ENCODE measurements around the gene CDCA3. TPM values are rescaled to one million over a fixed set of nuclear protein-coding genes. Genes with fewer than 3 reads are reported as not detected.

Gene CDCA3
- total RNA-seq, 4 donors from 2014 or later, result 4.8 to 8.9 (median 5.9) TPM

GRCh38 chr12:6820166-6820565 lies 30.9 kb downstream of the CDCA3 start:
- no peak overlapping the region for H3K27ac ChIP-seq
- no peaks in the 10 kb centered on the region for H3K9me3 ChIP-seq
- no peaks in the 10 kb centered on the region for H3K36me3 ChIP-seq
- 65% methylated on average over 4 of the region's 5 CpGs for WGBS
- peaks cover 32% of the 10 kb centered on the region for H3K27me3 ChIP-seq
- TF ChIP-seq EP300 (IDR thresholded peaks at IDR 0.05) (no peak), CTCF (IDR thresholded peaks at IDR 0.05) (no peak), POLR2A (IDR thresholded peaks at IDR 0.05) (no peak), POLR2AphosphoS5 (IDR thresholded peaks at IDR 0.05) (no peak)
- H3K4me1 ChIP-seq, result peaks cover 18% of the 10 kb centered on the region
- H3K4me3 ChIP-seq, result no peak overlapping the region
- no peak for DNase-seq (ENCODE audit: low spot score in 2 of 2)

GRCh38 chr12:6819106-6820030 lies 31.7 kb downstream of the CDCA3 start:
- H3K27me3 ChIP-seq, result peaks cover 29% of the 10 kb centered on the region
- TF ChIP-seq POLR2AphosphoS5 (IDR thresholded peaks at IDR 0.05) (no peak), EP300 (IDR thresholded peaks at IDR 0.05) (no peak), POLR2A (IDR thresholded peaks at IDR 0.05) (no peak), CTCF (IDR thresholded peaks at IDR 0.05) (no peak)
- peaks cover 15% of the 10 kb centered on the region for H3K4me1 ChIP-seq

GRCh38 chr12:6818645-6819044 lies 32.4 kb downstream of the CDCA3 start:
- H3K4me1 ChIP-seq, result peaks cover 15% of the 10 kb centered on the region
- H3K27ac ChIP-seq, result no peak overlapping the region
- TF ChIP-seq POLR2AphosphoS5 (IDR thresholded peaks at IDR 0.05) (no peak), CTCF (IDR thresholded peaks at IDR 0.05) (no peak), EP300 (IDR thresholded peaks at IDR 0.05) (no peak), POLR2A (IDR thresholded peaks at IDR 0.05) (no peak)
- H3K9me3 ChIP-seq, result no peaks in the 10 kb centered on the region
- no peak overlapping the region for H3K4me3 ChIP-seq
- 87% methylated on average over 5 of the region's 5 CpGs for WGBS
- peaks cover 22% of the 10 kb centered on the region for H3K27me3 ChIP-seq
- DNase-seq (ENCODE audit: low spot score in 2 of 2), result no peak
- no peaks in the 10 kb centered on the region for H3K36me3 ChIP-seq

More at GRCh38 chr12:6819106-6820030, 31.7 kb downstream of the CDCA3 start:
- DNase-seq (ENCODE audit: low spot score in 2 of 2), result no peak
- WGBS, result 85% methylated on average over 13 of the region's 13 CpGs
- H3K27ac ChIP-seq, result no peak overlapping the region
- H3K4me3 ChIP-seq, result no peak overlapping the region
- H3K9me3 ChIP-seq, result no peaks in the 10 kb centered on the region
- no peaks in the 10 kb centered on the region for H3K36me3 ChIP-seq

- H3K4me3 ChIP-seq, result no peak overlapping the region
- H3K27ac ChIP-seq, result no peak overlapping the region
- no peaks in the 10 kb centered on the region for H3K9me3 ChIP-seq
- WGBS, result 75% methylated on average over 8 of the region's 10 CpGs
- TF ChIP-seq POLR2A (IDR thresholded peaks at IDR 0.05) (no peak), POLR2AphosphoS5 (IDR thresholded peaks at IDR 0.05) (no peak), CTCF (IDR thresholded peaks at IDR 0.05) (no peak), EP300 (IDR thresholded peaks at IDR 0.05) (no peak)
- peaks cover 18% of the 10 kb centered on the region for H3K27me3 ChIP-seq
- no peaks in the 10 kb centered on the region for H3K36me3 ChIP-seq
- H3K4me1 ChIP-seq, result peaks cover 15% of the 10 kb centered on the region
- no peak for DNase-seq (ENCODE audit: low spot score in 2 of 2)
These were observed 32.9 kb downstream of the CDCA3 start for GRCh38 chr12:6818222-6818621.

GRCh38 chr12:6817662-6818157 lies 33.4 kb downstream of the CDCA3 start:
- 85% methylated on average over 20 of the region's 20 CpGs for WGBS

More at GRCh38 chr12:6817662-6818157, 33.4 kb downstream of the CDCA3 start:
- Histone ChIP-seq H3K27ac (no peak overlapping the region), H3K4me1 (peaks cover 15% of the 10 kb centered on the region), H3K9me3 (no peaks in the 10 kb centered on the region), H3K4me3 (no peak overlapping the region), H3K27me3 (peaks cover 13% of the 10 kb centered on the region), H3K36me3 (no peaks in the 10 kb centered on the region)
- DNase-seq (ENCODE audit: low spot score in 2 of 2), result no peak
- TF ChIP-seq POLR2AphosphoS5 (IDR thresholded peaks at IDR 0.05) (no peak), POLR2A (IDR thresholded peaks at IDR 0.05) (no peak), EP300 (IDR thresholded peaks at IDR 0.05) (no peak), CTCF (IDR thresholded peaks at IDR 0.05) (no peak)

All from suprapubic skin (tissue), 4 donors.